Measurements from ENCODE around the gene MYO16. TPM values are rescaled to one million over a fixed set of nuclear protein-coding genes. Genes with fewer than 3 reads are reported as not detected.

MYO16 gene
- total RNA-seq, 1 donor from 2014 or later, result not detected

GRCh38 chr13:108957369-108958012 lies 328.1 kb downstream of the MYO16 start:
- Histone ChIP-seq H3K36me3 (ENCODE audit: control insufficient read depth, insufficient read depth, low read length) (no peaks in the 10 kb centered on the region), H3K27me3 (ENCODE audit: control insufficient read depth, insufficient read depth, low read length) (no peaks in the 10 kb centered on the region), H3K4me3 (ENCODE audit: low read depth, low read length) (no peak overlapping the region)
- TF ChIP-seq, protein P1, sequence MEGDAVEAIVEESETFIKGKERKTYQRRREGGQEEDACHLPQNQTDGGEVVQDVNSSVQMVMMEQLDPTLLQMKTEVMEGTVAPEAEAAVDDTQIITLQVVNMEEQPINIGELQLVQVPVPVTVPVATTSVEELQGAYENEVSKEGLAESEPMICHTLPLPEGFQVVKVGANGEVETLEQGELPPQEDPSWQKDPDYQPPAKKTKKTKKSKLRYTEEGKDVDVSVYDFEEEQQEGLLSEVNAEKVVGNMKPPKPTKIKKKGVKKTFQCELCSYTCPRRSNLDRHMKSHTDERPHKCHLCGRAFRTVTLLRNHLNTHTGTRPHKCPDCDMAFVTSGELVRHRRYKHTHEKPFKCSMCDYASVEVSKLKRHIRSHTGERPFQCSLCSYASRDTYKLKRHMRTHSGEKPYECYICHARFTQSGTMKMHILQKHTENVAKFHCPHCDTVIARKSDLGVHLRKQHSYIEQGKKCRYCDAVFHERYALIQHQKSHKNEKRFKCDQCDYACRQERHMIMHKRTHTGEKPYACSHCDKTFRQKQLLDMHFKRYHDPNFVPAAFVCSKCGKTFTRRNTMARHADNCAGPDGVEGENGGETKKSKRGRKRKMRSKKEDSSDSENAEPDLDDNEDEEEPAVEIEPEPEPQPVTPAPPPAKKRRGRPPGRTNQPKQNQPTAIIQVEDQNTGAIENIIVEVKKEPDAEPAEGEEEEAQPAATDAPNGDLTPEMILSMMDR (IDR thresholded peaks at IDR 0.05; ENCODE audit: insufficient read depth, low read length, severe bottlenecking), result no peak
- DNase-seq (ENCODE audit: low read depth), result peak; percentile 92
- peak; percentile 88 for FAIRE-seq

- no peak for FAIRE-seq
- Histone ChIP-seq H3K4me3 (ENCODE audit: low read depth, low read length) (no peak overlapping the region), H3K36me3 (ENCODE audit: control insufficient read depth, insufficient read depth, low read length) (no peaks in the 10 kb centered on the region), H3K27me3 (ENCODE audit: control insufficient read depth, insufficient read depth, low read length) (no peaks in the 10 kb centered on the region)
- TF ChIP-seq, protein P1 (IDR thresholded peaks at IDR 0.05; ENCODE audit: insufficient read depth, low read length, severe bottlenecking), result no peak
- no peak for DNase-seq (ENCODE audit: low read depth)
These were observed 328.6 kb downstream of the MYO16 start for GRCh38 chr13:108958013-108958376.

DNA sequence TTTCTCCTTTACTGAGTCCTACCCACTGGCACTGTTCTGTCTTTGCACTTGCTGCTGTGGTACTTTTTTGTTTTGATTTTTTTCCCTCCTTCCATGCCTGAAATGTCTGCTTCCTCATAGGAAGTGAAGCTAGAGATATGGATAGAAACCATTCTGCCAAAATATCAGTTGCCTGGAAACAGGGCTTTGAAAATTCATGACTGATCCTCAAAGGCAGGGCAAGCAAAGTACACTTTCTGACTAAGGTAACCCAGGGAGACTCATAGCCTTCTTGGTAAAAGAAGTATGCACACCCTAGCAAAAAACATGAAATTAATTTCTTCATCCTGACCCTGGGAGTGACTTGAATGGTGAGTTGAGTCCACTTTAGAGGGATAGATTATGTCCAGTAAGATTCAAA lies 329.8 kb downstream of the MYO16 start:
- FAIRE-seq (no peak), DNase-seq (ENCODE audit: low read depth) (peak; percentile 69)
- TF ChIP-seq, protein P1 (IDR thresholded peaks at IDR 0.05; ENCODE audit: insufficient read depth, low read length, severe bottlenecking), result no peak
- Histone ChIP-seq H3K4me3 (ENCODE audit: low read depth, low read length) (no peak overlapping the region), H3K27me3 (ENCODE audit: control insufficient read depth, insufficient read depth, low read length) (no peaks in the 10 kb centered on the region), H3K36me3 (ENCODE audit: control insufficient read depth, insufficient read depth, low read length) (no peaks in the 10 kb centered on the region)

DNA sequence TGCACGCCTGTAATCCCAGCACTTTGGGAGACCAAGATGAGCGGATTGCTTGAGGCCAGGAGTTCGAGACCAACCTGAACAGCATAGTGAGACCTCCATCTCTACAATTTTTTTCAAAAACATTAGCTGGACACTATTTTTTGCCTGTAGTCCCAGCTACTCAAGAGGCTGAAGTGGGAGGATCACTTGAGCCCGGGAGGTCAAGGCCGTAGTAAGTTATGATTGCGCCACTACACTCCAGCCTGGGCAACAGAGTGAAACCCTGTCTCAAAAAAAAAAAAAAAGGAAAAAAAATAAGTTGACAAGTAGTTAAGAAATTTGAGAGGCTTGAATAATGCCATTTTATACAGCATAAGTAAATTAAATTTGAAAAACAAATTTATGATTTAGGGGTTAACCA lies 330.6 kb downstream of the MYO16 start:
- H3K36me3 ChIP-seq (ENCODE audit: control insufficient read depth, insufficient read depth, low read length), result no peaks in the 10 kb centered on the region
- FAIRE-seq (no peak), DNase-seq (ENCODE audit: low read depth) (no peak)
- H3K27me3 ChIP-seq (ENCODE audit: control insufficient read depth, insufficient read depth, low read length), result no peaks in the 10 kb centered on the region
- no peak overlapping the region for H3K4me3 ChIP-seq (ENCODE audit: low read depth, low read length)
- TF ChIP-seq, protein P1 (IDR thresholded peaks at IDR 0.05; ENCODE audit: insufficient read depth, low read length, severe bottlenecking), result no peak

DNA sequence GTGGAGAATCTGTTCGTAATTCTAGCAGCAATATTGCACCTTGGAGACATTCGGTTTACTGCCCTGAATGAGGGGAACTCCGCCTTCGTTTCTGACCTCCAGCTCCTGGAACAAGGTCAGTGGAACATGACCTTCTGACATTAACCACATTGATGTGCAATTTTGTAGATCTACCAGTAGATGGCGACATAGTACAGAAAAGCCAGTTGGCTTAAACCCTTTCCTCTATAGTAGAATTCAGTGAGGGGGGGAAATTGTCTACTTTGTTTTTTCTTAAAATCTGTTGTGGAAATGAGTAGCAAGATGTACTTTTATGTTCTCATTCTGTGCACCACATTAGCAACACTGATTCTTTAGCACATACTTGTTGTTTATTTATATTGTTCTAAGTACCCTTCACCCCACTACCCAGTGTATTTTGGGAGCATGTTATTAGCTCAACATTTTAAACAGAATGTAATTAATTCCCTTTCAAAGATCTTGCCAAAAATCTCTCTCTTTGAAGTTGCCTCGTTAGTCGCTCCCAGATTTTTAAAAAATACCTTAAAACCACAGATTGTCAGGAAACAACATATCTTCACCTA lies 332.2 kb downstream of the MYO16 start:
- Histone ChIP-seq H3K36me3 (ENCODE audit: control insufficient read depth, insufficient read depth, low read length) (no peaks in the 10 kb centered on the region), H3K4me3 (ENCODE audit: low read depth, low read length) (no peak overlapping the region), H3K27me3 (ENCODE audit: control insufficient read depth, insufficient read depth, low read length) (no peaks in the 10 kb centered on the region)
- peak; percentile 7 for FAIRE-seq
- peak; percentile 61 for DNase-seq (ENCODE audit: low read depth)
- TF ChIP-seq, protein P1 (IDR thresholded peaks at IDR 0.05; ENCODE audit: insufficient read depth, low read length, severe bottlenecking), result peak; percentile 62

DNA sequence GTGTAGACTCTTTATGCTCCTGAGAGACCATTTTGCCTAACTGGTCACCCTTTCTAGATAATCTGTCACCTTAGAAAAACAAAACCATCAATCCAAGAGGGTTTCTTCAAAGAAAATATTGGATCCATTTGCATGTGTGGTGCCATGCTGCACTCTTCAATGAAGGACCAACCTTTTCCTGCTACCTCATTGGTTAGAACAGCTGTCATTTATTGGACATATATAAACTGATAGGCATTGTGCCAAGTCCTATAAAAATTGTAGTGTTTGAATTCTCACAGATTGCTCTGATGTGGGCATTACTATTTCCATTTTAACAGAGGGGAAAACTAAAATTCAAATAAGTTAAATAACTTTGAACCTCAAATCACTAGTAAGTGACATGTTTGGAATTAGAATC lies 333.2 kb downstream of the MYO16 start:
- H3K27me3 ChIP-seq (ENCODE audit: control insufficient read depth, insufficient read depth, low read length), result no peaks in the 10 kb centered on the region
- no peak for DNase-seq (ENCODE audit: low read depth)
- FAIRE-seq, result no peak
- H3K36me3 ChIP-seq (ENCODE audit: control insufficient read depth, insufficient read depth, low read length), result no peaks in the 10 kb centered on the region
- TF ChIP-seq, protein P1 (IDR thresholded peaks at IDR 0.05; ENCODE audit: insufficient read depth, low read length, severe bottlenecking), result no peak
- no peak overlapping the region for H3K4me3 ChIP-seq (ENCODE audit: low read depth, low read length)
